A549 (cell line): Measurements from ENCODE around the gene DAZ3. TPM values are rescaled to one million over a fixed set of nuclear protein-coding genes. Genes with fewer than 3 reads are reported as not detected.
"Not testable (repeated sequence)": the region's sequence is repeated elsewhere in the genome, so short reads cannot be mapped to it uniquely, and the experiment has no call there.

Experiments
- ATAC-seq, 2 experiments: fragments of 200-7000 bp in 1 of 2; fragments of >200 bp in 1 of 2; cut with Nextera tagmentation in 1 of 2; cut with Tn5 transposase in 1 of 2; 3 replicates each; pipeline versions ENCODE4 v1.8.0 to v1.9.1; 2018 to 2020; ENCODE audit warnings: mild to moderate bottlenecking in 1 of 2, moderate library complexity in 1 of 2
- CTCF ChIA-PET: fragments of 300-600 bp; sonication (Branson Sonifier 250); formaldehyde crosslinking; extraction: SDS; loops from one replicate; lab custom pipeline; 2021; ENCODE audit warnings: antibody characterized with exemption, inconsistent platforms; lab: Yijun Ruan, JAX
- POLR2A ChIA-PET: fragments of 350-600 bp; formaldehyde crosslinking; extraction: SDS; loops from one replicate; lab custom pipeline; 2021; ENCODE audit warnings: antibody characterized with exemption, inconsistent platforms; lab: Yijun Ruan, JAX
- DNase-seq, 2 experiments: peaks; one replicate each; pipeline versions ENCODE4 v3.0.0 to v3.0.0-alpha.2; 2011 to 2016; ENCODE audit warnings: low read depth in 1 of 2, low spot score in 1 of 2
- FAIRE-seq: peaks from 2 replicates; lab custom pipeline; 2011; peaks lifted over from hg19 to GRCh38; lab: Jason Lieb, UNC
- H3K27ac ChIP-seq, 2 experiments: fragments of >200 bp; sonication (Bioruptor Twin); formaldehyde crosslinking; 3 replicates each; pipeline ENCODE4 v1.5.1; 2016 to 2017
- H3K4me1 ChIP-seq: fragments of >200 bp; sonication (Bioruptor Twin); formaldehyde crosslinking; 3 replicates; pipeline ENCODE4 v1.6.1; 2016
- H3K4me2 ChIP-seq: fragments of >200 bp; sonication (Bioruptor Twin); formaldehyde crosslinking; 3 replicates; pipeline ENCODE4 v1.6.1; 2016
- H3K4me3 ChIP-seq: fragments of >200 bp; sonication (Bioruptor Twin); formaldehyde crosslinking; 3 replicates; pipeline ENCODE4 v1.5.1; 2016
- H3K9me3 ChIP-seq: fragments of >200 bp; sonication (Bioruptor Twin); formaldehyde crosslinking; 3 replicates; pipeline ENCODE4 v1.6.1; 2016
- whole genome bisulfite sequencing: methylation state at CpG from one replicate; pipeline ENCODE4 v1.1.6; 2017; ENCODE audit errors: missing lambda C conversion rate; 5-methylcytosine and 5-hydroxymethylcytosine counted together
- polyA minus RNA-seq: library from RNA; depleted of rRNA, polyadenylated mRNA; stranded (reverse); fragments of >200 nt; gene quantifications from 2 replicates; pipeline ENCODE4 v1.2.3, GENCODE V29; 2011; rRNA and poly(A)+ RNA removed
- polyA plus RNA-seq, 4 experiments: library from polyadenylated mRNA; depleted of rRNA in 3 of 4; stranded (reverse); fragments of >200 nt; fragmentation: RNase III in 1 of 4; extraction: RNeasy Plus Mini Kit Qiagen cat#74134 plus additional on column Dnase treatment in 1 of 4; gene quantifications; 2 replicates in 3 of 4; 3 replicates in 1 of 4; pipeline ENCODE4 v1.2.3, GENCODE V29; 2011 to 2017

The DAZ3 gene
- polyA plus RNA-seq (2011; rRNA removed) (not detected in 2 replicates), polyA plus RNA-seq (2017; fragmentation: RNase III; extraction: RNeasy Plus Mini Kit Qiagen cat#74134 plus additional on column Dnase treatment) (not detected in 3 replicates), polyA minus RNA-seq (not detected in 2 replicates)
- not detected in 2 replicates for polyA plus RNA-seq (2012; cell fraction: cytosol; rRNA removed)
- not detected in 2 replicates for polyA plus RNA-seq (2012; cell fraction: nucleus; rRNA removed)

DNA sequence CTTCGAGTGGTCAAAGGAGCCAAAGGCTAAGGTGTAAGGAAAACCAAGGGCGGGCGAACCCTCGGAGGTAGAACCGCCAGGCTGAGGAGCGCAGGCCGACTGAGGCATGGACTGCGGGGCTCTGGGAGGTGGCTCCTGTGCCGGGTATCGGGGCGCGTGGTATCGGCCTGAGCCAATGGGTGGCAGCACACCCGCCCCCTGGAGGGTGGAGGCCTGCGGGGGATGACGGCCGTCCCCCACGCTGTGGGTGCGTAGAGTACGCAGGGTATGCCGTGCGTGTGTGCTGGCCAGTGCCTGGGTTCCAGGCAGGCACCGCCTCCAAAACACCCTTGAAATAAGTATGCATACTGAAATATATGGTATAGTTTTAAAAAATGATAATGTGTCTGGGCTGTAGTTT lies at the start of gene DAZ3:
Gene DAZ3 (minus strand): TSS at position 101 of the 400 bp plus-strand sequence. CDS start 208 bp downstream, outside the sequence.
- no CpG with 5 or more reads among the region's 23 CpGs for WGBS
- H3K4me2 ChIP-seq, H3K4me1 ChIP-seq, FAIRE-seq, ATAC-seq, DNase-seq, H3K4me3 ChIP-seq, POLR2A ChIA-PET, H3K27ac ChIP-seq, H3K9me3 ChIP-seq, CTCF ChIA-PET: not testable (repeated sequence)

DNA sequence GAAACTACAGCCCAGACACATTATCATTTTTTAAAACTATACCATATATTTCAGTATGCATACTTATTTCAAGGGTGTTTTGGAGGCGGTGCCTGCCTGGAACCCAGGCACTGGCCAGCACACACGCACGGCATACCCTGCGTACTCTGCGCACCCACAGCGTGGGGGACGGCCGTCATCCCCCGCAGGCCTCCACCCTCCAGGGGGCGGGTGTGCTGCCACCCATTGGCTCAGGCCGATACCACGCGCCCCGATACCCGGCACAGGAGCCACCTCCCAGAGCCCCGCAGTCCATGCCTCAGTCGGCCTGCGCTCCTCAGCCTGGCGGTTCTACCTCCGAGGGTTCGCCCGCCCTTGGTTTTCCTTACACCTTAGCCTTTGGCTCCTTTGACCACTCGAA lies 20.4 kb upstream of the DAZ3 start, which contains the start of gene DAZ4:
Gene DAZ4 (plus strand): TSS at position 301 of the 400 bp plus-strand sequence. CDS start 208 bp downstream, outside the sequence.
- H3K4me3 ChIP-seq: not testable (repeated sequence)

DNA sequence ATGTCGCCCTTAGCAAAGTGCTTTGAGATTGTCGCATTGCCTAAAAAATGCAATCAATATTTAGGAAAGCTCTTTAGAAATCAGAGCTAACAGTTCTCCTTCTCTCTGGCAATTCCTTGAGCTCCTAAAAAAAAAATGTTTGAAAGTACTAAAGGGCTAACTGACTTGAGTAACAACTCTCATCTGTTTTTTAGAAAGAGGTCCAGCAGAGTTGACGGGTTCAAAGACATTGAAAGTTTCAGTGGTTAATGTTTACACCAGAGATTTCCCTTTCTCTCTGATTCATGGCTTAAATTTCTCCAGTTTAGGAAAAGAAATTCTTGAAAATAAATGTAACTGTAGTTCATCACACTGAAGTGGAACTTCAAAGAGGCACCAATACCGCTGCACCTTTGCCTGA lies 11.9 kb upstream of the DAZ3 start:
- H3K4me3 ChIP-seq, FAIRE-seq, CTCF ChIA-PET, H3K4me2 ChIP-seq, H3K4me1 ChIP-seq, H3K9me3 ChIP-seq, ATAC-seq, DNase-seq, POLR2A ChIA-PET, H3K27ac ChIP-seq: not testable (repeated sequence)
- WGBS: no CpG with 5 or more reads among the region's 4 CpGs

More for the DNA sequence above, 20.4 kb upstream of the DAZ3 start, which contains the start of gene DAZ4:
- ATAC-seq, H3K27ac ChIP-seq, CTCF ChIA-PET, H3K9me3 ChIP-seq, DNase-seq, POLR2A ChIA-PET, FAIRE-seq, H3K4me1 ChIP-seq, H3K4me2 ChIP-seq: not testable (repeated sequence)
- no CpG with 5 or more reads among the region's 23 CpGs for WGBS

- POLR2A ChIA-PET, FAIRE-seq, H3K4me3 ChIP-seq, CTCF ChIA-PET, H3K27ac ChIP-seq, H3K4me2 ChIP-seq, DNase-seq, H3K9me3 ChIP-seq, ATAC-seq, H3K4me1 ChIP-seq: not testable (repeated sequence)
- WGBS: 47% methylated on average over 2 of the region's 4 CpGs
These were observed 11.1 kb upstream of the DAZ3 start for GRCh38 chrY:24824184-24824879.

DNA sequence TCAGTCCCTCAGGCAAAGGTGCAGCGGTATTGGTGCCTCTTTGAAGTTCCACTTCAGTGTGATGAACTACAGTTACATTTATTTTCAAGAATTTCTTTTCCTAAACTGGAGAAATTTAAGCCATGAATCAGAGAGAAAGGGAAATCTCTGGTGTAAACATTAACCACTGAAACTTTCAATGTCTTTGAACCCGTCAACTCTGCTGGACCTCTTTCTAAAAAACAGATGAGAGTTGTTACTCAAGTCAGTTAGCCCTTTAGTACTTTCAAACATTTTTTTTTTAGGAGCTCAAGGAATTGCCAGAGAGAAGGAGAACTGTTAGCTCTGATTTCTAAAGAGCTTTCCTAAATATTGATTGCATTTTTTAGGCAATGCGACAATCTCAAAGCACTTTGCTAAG lies 8.6 kb upstream of the DAZ3 start:
- DNase-seq, H3K4me2 ChIP-seq, H3K9me3 ChIP-seq, H3K27ac ChIP-seq, ATAC-seq, H3K4me3 ChIP-seq, CTCF ChIA-PET, POLR2A ChIA-PET, FAIRE-seq, H3K4me1 ChIP-seq: not testable (repeated sequence)
- no CpG with 5 or more reads among the region's 3 CpGs for WGBS

Other genes with a start within 250 kb of the DAZ3 start
- gene BPY2B, start 195.4 kb downstream of the DAZ3 start, polyA plus RNA-seq (2011; rRNA removed): not detected in 2 replicates
- not detected in 3 replicates for gene BPY2B, start 195.4 kb downstream of the DAZ3 start, polyA plus RNA-seq (2017; fragmentation: RNase III; extraction: RNeasy Plus Mini Kit Qiagen cat#74134 plus additional on column Dnase treatment)
- gene DAZ4, start 20.5 kb upstream of the DAZ3 start, polyA plus RNA-seq (2011; rRNA removed): not detected in 2 replicates
- gene DAZ4, start 20.5 kb upstream of the DAZ3 start, polyA plus RNA-seq (2017; fragmentation: RNase III; extraction: RNeasy Plus Mini Kit Qiagen cat#74134 plus additional on column Dnase treatment): not detected in 3 replicates
- not detected in 2 replicates for gene BPY2C, start 238.7 kb upstream of the DAZ3 start, polyA plus RNA-seq (2011; rRNA removed)
- gene BPY2C, start 238.7 kb upstream of the DAZ3 start, polyA plus RNA-seq (2017; fragmentation: RNase III; extraction: RNeasy Plus Mini Kit Qiagen cat#74134 plus additional on column Dnase treatment): not detected in 3 replicates